Stimulated activated CD4-positive, alpha-beta T cell treated with anti-CD3 and anti-CD28 coated beads, Interleukin-15, amount 100 ng/mL, for 48 hours (primary cell): ENCODE data around the gene GALNT13.

Source experiments
- DNase-seq, 2 donors: peaks; one replicate each; pipeline ENCODE4 v3.0.0-alpha.2; 2020; ENCODE audit warnings: low read depth in 2 of 2

The GALNT13 gene

DNA sequence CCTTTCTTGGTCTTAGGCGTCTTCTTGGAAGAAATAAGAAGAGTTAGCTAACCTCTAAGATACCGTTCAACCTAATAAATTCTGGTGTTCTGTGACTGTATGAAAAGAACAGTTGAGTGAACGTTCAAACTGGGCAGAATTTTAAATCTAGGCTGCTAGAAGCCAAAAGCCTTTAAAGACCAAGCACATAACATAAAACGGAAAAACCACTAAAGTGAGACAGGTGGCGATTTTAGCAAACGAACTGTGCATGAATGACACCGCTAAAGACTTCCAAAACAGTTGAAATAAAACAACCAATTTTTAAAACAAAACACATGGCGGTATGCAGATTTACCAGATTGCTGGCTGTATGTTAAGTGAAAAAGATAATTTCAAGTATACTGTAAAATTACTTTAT lies 73.1 kb downstream of the GALNT13 start:
- no peak for DNase-seq

DNA sequence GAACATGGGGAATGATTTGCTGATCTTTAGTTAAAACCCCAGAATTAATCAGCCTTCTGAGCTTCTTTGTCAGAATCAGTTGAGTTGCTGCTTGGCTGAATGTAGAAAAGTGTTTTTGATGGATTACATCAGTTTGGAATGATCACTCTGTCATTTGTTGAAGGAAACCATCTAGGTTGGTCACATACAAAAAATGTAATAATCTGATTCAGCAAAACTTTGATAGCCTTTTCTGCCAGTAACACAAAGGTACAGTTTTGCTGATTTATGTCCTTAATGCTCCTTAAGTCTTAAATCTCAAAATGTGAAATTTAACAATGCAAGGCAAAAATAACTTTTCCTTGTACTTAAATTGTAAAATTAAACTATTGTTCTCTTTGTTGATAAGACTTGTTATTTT lies 74.3 kb downstream of the GALNT13 start:
- no peak for DNase-seq

DNA sequence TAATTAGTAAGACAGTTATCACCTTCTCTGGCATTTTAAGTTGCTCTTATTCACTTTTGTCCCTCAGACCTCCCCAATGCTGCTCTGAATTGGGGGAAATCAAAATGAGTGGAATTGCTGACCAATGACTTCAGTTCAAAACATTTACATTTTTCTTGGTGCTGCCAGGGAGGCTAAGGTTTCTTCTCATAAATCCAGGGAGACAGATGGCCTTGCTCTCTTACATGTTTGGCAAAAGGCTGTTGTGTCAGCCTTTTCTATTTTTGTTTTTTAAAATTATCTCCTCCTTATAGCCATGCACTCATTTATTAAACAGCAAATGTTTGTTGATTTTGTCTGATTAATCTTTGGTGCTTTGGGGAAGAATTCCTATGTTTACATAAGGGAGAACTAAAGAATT lies 82.0 kb downstream of the GALNT13 start:
- DNase-seq = no peak

DNA sequence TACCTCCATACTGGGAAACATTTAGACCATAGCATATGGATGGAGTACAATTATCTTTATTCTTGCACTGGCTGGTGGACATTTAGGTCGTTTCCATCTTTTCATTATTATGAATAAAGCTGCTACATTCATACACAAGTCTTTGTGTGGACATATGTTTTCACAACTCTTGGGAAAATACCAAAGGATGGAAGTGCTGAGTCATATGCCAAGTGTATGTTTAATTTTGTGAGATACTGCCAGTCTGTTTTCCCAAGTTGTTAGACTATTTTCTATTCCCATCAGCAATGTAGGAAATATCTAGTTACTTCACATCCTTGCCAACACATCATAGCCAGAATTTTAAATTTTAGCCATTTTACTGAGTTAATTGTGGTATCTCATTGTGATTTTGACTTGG lies 91.5 kb downstream of the GALNT13 start:
- no peak for DNase-seq

DNA sequence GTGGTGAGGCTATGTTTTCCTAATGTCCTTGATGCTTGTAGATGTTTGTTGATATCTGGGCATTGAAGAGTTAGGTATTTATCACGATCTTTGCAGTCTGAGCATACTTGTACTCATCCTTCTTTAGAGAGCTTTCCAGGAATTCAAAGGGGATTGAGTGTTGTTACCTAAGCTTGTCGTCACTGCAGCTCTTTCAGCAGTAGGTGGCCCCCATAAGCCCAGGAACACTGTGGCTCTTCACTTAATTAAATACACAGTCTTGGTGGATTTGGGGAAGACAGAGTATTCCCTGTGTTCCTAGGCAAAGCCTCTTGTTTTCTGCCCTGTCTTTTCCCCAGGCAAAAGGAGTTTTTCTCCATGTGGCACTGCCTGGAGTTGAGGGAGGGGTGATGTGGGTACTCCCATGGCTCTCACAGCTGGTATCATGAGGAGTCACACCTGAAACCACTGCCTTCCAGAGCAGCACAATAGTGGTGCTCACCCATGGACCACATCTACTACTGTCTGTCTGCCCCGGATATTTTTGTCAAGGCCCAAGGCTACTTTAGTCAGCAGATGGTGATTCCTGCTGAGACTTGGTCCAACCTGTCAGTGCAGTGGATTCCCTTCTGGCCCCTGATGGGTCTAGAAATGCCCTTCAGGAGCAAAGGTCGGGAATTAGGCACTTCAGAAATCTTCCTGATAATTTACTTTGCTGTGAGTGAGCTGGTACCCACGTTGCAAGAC lies 95.7 kb downstream of the GALNT13 start:
- no peak for DNase-seq

DNA sequence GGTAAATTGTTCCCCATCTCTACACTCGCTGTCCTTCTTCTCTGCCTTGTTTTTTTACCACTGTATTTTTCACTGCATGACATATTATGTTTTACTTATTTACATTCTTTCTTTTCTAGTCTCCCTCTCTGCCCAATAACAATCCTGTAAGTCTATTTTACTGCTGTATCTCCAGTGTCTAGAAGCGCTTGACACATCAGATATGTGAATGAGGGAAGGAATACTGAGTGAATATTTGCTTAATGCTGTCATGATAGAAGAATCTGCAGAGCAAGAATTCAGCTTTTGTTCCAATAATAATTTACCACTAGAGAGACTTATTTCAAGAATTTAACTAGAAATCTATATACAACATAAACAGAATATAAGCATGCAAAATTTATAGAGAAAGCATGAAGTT lies 99.5 kb downstream of the GALNT13 start:
- no peak for DNase-seq

DNA sequence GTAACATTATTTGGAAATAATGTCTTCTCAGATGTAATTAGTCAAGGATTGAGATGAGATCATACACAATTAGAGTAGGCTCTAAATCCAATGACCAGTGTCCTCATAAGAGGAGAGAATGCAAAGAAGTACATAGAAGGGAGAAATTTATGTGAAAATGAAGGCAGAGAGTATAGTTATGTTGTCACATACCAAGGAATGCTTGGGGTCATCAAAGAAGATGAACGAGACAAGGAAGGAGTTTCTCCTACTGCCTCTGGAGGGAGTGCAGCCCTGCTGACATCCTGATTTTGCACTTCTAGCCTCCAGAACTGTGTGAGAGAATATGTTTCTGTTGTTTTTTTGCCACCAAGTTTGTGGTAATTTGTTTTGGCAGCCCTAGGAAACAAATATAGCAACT lies 100.1 kb downstream of the GALNT13 start:
- DNase-seq = no peak

DNA sequence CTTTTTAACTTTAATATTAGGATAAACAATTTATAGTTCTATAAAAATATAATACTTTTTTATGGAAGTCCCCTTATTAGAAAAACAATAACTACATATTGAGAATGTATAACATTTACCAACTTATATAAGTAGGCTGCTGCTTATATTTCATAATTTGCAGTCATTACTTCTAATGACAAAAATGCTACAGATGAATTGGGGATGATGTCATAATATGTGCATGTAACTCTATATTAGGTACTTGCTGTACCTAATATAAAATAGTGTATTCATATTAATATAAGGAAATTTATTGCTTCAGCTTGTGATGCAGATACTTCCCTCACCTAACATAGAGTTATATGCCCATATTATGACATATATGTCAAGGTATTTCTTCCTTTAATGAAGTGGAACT lies 100.7 kb downstream of the GALNT13 start:
- DNase-seq = no peak

DNA sequence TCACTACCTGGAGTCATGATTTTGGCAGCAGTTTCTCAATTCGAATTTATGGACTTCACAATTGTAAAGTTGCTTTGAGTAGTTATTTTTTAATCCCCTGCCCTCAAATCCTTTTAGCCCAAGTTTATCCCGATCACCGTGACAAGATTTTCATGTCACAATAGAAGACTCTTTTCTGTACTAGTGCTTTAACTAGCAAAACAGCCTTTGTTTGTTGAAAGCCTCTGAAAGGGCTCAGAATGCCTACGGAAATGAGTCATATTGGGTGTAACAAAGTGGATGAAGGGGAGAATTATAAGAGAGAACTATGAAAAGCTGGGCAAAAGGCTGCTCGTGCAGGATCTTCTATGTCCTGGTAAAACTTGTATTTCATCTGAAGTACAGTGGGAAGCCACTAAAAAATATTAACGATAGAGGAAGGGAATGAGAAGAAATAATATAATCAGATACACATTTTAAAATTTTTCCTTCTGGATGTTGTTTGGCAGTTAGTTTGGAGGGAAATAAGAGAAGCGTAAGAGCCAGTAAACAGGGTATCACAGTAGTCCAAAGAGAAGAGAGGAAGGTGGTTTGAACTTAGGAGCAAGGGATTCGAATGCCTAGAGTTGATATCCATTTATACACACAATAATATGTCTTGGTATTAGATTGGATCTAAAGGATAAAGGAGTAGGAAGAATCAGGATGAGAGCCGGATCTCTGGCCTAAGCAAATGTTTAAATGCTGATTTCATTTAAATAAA lies 114.9 kb downstream of the GALNT13 start:
- DNase-seq = no peak

DNA sequence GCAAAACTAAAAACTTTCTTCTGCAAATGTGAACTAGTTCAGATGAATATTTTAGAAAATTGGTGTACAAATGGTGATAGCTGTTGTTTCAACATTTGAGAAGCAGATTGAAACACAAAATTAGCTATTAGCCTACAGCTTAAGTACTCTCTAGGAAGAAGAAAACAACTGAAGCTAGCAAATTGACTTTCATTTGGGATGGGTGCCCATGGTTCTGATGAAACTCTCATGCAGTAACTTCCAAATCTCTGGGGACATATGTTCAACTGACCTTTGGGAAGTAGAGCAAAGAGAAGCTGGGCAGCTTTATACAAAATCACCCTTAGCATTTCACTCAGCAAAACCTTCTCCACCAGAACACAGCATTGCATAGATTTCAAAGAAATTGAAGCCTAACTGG lies 119.0 kb downstream of the GALNT13 start:
- no peak for DNase-seq

DNA sequence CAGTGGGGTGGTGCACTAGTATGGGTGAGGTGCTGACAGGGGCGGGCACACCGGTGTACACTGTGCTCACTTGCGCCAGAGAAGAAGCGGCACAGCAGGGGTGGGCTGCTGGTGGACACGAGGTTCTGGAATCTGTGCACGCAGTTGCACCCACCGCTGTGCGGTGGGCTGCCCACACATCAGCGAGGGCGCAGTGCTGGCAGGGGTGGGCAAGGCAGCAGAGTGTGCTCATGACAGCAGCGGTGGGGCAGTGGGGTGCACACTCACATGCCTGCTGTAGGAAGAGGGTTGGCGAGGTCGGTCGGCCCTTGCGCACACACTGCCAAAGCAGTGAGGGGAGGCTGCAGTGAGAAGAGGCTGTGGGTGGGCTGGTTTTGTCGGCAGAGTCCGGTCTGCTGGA lies 141.8 kb downstream of the GALNT13 start:
- no peak for DNase-seq

DNA sequence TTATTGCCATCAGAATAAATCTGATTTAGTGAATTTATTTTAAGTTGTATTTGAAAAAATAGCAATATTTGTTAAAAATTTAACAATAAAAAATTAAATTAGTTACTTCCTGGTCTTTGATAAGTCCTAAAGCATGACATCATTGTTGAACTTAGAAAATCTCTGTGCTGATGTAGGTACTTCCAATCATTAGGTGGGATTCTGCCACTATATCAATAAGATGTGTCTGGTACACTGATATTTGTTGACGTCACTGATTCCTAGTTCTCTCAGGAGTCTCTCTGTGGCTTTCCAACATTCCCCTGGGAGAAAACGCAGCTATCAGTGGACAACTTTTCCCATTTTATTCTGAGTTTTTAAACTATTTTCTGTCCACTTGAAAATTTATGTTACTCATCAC lies 143.5 kb downstream of the GALNT13 start:
- no peak for DNase-seq

DNA sequence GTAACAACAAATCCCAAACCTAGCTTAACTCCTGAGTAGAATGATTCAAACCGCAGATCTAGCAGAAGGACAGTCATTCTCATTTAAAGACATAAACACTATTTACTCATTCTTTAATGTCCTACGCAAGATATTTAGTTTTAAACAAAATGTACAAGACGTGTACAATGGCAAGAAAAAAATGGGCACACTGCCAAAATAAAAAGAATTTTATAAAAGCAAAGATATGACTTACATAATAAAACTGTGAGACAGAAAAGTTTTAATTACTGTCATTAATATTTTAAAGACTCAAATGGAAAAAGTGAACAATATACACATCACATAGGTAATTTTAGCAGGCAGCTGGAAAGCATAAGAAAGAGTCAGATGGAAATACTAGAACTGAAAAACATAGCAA lies 157.8 kb downstream of the GALNT13 start:
- no peak for DNase-seq

DNA sequence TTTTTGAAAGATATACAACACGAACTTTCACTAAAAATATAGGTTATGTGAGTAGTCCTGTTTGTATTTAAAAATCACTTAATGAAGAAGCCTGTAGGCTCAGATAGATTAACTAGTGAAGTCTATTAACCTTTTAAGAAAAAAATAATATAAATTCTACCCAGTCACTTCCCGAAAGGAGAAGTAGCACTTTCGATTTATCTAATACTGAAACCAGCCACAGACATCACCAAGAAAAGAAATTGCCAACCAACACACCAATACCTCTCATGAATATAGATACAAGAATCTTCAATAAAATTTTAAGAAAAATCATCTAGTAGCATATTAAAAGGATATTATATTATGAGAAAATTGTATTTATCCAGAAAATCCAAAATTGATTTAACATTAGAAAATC lies 160.5 kb downstream of the GALNT13 start:
- no peak for DNase-seq

DNA sequence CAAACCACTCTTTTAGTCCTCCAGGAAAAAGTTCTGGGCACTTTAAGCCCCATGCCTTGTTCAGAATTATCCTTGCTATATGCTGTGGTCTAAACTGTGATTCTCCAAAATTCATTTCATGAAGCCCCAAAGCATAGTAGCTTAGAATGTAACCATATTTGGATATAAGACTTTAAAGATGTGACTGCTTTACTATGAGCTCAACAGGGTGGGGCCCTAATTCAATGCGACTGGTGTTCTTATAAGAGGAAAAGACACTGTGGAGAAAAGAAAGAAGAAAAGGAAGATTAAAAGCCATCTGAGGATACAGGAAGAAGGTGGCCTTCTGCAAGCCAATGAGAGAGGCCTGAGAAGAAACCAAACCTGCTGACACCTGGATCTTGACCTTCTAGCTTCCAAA lies 174.8 kb downstream of the GALNT13 start:
- no peak for DNase-seq

DNA sequence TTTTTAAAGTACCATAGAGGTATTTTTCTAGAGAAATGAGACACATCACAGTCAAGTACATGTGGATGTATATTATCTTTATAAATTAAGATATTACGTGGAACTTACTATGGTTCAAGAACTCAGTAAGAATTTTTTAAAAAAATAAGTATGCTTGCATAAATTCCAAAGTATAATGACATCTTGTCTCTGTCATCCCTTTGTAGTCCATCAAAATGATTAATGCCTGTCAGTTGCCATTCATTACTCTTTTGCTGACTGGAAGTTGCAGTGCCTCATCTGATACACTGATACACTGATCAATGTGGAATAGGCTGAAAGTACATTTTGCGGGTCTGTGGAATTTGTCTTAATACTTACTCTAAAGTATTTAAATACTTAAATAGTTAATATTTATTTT lies 177.2 kb downstream of the GALNT13 start:
- DNase-seq = no peak

DNA sequence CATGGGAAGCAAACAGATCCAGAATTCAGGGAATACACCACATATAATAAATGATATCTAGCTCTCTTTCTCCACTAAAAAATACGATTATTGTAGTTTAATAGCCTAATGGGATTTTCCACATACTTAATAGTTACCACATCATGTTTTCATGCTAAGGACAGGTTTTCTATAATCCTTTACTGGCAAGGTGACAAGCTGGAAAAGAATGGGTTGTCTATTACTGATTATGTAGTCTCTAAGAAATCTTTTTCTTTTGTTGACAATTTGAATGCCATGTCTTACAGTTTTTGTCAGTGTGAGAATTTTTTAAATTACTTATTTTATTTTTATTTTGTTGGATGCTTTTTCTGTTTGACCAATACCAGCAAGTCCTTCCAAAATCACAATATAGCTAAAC lies 177.8 kb downstream of the GALNT13 start:
- DNase-seq = no peak

DNA sequence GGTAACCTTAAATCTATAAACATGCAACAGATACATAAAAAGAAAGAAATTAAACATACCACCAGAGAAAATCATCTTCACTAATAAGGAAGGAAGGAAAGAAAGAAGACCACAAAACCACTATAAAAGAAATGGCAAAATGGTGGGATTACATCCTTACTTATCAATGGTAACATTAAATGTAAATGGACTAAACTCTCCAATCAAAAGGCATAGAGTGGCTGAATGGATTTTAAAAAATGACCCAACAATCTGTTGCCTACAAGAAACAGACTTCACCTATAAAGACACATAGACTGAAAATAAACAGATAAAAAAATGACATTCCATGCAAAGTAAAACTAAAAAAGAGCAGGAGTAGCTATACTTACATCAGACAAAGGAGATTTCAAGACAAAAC lies 195.4 kb downstream of the GALNT13 start:
- DNase-seq = no peak

DNA sequence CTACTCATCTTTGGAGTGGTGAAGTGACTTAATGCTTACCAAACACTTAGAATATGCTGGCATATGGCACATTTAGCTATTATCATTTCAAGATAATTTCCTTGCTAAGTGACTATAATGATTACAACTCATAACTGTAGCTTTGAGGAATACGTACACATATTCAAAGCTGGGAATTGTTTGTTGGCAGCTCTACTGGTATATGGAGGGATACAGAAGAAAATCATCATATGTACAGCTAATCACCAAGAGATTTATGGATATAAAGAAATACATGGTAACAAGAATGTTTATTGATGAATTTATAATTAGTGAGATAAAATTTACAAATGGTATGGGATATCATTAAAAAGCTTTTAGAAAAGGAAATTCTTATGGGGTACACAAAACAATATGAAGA lies 207.2 kb downstream of the GALNT13 start:
- no peak for DNase-seq

DNA sequence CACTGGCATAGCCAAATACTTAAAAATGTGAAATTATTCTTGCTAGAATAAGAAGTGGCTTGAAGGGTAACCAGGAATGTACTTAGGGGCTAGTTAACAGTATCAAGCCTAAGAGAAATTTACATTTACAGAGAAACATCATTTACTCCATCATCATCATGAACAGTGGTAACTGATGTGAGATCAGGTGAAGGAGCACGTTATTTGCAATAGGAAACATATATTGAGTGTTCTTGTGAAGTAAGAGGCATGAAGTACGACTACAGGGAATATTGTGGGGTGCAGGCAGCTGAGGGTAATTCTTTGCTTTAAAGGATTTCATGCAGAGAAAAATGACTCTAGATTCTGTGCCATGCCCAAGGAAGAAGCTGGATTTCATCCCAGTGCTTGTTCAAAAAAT lies 220.8 kb downstream of the GALNT13 start:
- no peak for DNase-seq

DNA sequence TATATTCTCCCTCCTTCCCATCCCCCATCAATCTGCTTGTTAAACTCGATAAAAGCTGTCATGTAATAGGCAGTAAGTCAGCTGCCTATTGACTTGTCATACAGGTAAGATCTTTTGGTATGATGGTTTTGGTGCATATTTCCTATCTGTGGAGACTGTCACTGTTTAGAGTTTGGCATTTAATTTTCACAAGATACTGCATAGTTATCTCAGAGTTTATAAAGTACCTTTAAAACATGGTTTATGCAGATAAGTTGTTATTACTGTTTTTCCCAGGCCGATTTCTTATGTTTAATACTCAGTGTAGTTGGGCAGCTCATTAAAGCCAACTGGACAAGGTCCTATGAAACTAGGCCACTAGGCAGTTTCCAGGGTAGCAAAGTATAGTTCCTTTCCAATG lies 222.1 kb downstream of the GALNT13 start:
- no peak for DNase-seq

DNA sequence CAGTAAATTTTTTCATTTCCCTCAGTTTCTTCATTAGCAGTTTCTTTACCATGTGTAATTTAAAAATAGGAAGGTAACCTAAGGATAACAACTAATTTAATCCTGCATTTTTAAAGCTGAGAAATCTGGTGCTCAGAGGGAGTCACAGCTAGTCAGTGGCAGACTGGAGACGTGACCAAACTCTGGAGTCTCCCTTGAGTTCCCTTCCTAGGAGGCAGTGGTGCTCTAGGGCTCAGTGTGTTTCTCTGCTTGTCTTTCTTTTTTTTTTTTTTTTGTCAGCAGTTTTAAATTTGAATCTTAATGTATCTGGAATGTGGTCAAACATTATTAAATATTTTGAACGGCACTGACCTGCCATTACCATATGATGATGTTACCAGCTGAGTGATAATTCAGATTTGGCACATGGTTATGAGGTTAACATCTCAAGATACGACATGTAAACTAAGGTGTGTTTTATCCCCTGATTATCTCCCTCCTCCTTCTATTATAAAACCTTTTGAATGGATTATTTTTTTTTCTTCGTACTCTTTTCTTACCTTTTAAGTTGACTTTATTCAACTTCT lies 226.2 kb downstream of the GALNT13 start:
- DNase-seq = no peak

DNA sequence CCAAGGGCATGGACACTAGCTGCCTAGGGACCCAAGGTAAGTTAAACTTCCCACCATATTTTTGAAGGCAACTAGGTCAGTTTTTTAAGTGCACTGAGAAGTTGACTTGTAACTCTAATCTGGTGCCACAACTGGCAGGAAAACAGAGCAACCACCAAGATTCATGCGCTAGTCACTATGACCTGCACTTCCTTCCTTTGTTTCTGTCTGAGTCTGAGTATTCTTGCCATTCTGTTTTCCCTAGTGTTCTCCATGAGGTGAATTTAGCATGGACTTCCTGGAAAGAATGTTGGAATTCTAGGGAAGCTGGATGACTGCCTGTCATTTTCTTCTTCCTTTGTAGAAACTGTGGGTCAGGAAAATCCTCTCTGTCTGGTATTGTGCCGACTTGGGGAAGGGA lies 249.0 kb downstream of the GALNT13 start:
- no peak for DNase-seq
